Osteoblast (primary cell): ENCODE data around the gene SLC25A4. TPM values are rescaled to one million over a fixed set of nuclear protein-coding genes. Genes with fewer than 3 reads are reported as not detected.

Source experiments
- DNase-seq: peaks from one replicate; pipeline ENCODE4 v3.0.0; 2011; ENCODE audit warnings: low spot score, mixed read lengths; ENCODE audit not compliant: insufficient read length; ENCODE audit errors: missing footprints
- H2AFZ ChIP-seq: 2 replicates; pipeline ENCODE4 v1.6.0; 2011; ENCODE audit warnings: mild to moderate bottlenecking, low read length
- H3K27ac ChIP-seq: 2 replicates; pipeline ENCODE4 v1.5.1; 2011; ENCODE audit warnings: mild to moderate bottlenecking, low read depth, low read length, moderate library complexity
- H3K27me3 ChIP-seq: 2 replicates; pipeline ENCODE4 v1.6.0; 2012; ENCODE audit warnings: mild to moderate bottlenecking, control low read depth, inconsistent platforms, low read length, moderate library complexity; ENCODE audit not compliant: insufficient read depth
- H3K36me3 ChIP-seq: 2 replicates; pipeline ENCODE4 v1.5.1; 2011; ENCODE audit warnings: mild to moderate bottlenecking, low read length, control low read depth, moderate library complexity; ENCODE audit not compliant: insufficient read depth
- H3K4me1 ChIP-seq: 2 replicates; pipeline ENCODE4 v1.5.1; 2011; ENCODE audit warnings: mild to moderate bottlenecking, low read length, control low read depth, moderate library complexity; ENCODE audit not compliant: insufficient read depth
- H3K4me2 ChIP-seq: 2 replicates; pipeline ENCODE4 v1.6.0; 2011; ENCODE audit warnings: mild to moderate bottlenecking, low read length; ENCODE audit not compliant: insufficient read depth
- H3K4me3 ChIP-seq: fragments of 200-600 bp; sonication (generic); 3 replicates; pipeline ENCODE4 v1.5.1; 2012; ENCODE audit warnings: mild to moderate bottlenecking, low read length, inconsistent platforms; ENCODE audit not compliant: insufficient read depth
- H3K79me2 ChIP-seq: 2 replicates; pipeline ENCODE4 v1.6.0; 2012; ENCODE audit warnings: mild to moderate bottlenecking, low read length, control low read depth, inconsistent platforms; ENCODE audit not compliant: insufficient read depth
- H3K9me3 ChIP-seq: 2 replicates; pipeline ENCODE4 v1.5.1; 2011; ENCODE audit warnings: low read depth, low read length, control low read depth
- H4K20me1 ChIP-seq: 2 replicates; pipeline ENCODE4 v1.6.0; 2012; ENCODE audit warnings: mild to moderate bottlenecking, low read length, control low read depth; ENCODE audit not compliant: insufficient read depth
- total RNA-seq: library from RNA; depleted of rRNA; stranded (reverse); fragments of >200 nt; gene quantifications from 2 replicates; pipeline ENCODE4 v1.2.3, GENCODE V29; 2012
- TF ChIP-seq, protein P1 (sequence below): IDR thresholded peaks from 2 replicates; pipeline ENCODE4 v1.5.1; 2011; ENCODE audit warnings: mild to moderate bottlenecking, low read depth, low read length, moderate library complexity; ENCODE audit errors: extremely low read depth

The SLC25A4 gene
- total RNA-seq: 8.3 and 14.1 TPM in 2 replicates

DNA sequence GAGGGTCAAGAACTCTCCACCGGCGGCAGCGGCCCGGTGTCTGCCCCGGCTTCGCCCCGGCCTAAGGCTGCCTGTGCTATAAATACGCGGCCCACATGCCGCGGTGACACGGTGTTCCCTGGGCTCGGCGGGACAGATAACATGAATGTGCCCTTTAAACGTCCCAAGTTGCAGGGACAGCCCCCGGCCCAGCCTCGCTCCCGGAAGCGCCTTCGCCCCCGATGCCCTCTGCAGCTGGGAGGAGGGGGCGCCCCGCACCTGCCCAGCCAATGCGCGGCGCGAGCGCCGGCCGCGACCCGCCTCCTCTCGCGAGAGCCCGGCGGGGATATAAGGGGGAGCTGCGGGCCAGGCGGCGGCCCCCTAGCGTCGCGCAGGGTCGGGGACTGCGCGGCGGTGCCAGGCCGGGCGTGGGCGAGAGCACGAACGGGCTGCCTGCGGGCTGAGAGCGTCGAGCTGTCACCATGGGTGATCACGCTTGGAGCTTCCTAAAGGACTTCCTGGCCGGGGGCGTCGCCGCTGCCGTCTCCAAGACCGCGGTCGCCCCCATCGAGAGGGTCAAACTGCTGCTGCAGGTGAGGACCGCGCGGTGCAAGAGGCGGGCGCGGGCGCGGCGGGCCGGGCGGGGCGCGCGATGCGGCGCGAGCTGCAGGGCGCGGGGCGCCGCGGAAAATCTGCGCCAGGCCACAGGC is at the start of gene SLC25A4:
Gene SLC25A4 (plus strand): TSS at position 355 of the 689 bp plus-strand sequence. CDS start 107 bp downstream, at position 462.
- peak within 1 kb of the TSS; percentile 21 for H3K27ac ChIP-seq
- H4K20me1 ChIP-seq: peaks cover 11% of the 10 kb centered on the region
- peaks cover 18% of the 10 kb centered on the region for H3K79me2 ChIP-seq
- H3K36me3 ChIP-seq: peaks cover 9% of the 10 kb centered on the region
- peak within 1 kb of the TSS; percentile 80 for H3K4me3 ChIP-seq
- TF ChIP-seq, protein P1, sequence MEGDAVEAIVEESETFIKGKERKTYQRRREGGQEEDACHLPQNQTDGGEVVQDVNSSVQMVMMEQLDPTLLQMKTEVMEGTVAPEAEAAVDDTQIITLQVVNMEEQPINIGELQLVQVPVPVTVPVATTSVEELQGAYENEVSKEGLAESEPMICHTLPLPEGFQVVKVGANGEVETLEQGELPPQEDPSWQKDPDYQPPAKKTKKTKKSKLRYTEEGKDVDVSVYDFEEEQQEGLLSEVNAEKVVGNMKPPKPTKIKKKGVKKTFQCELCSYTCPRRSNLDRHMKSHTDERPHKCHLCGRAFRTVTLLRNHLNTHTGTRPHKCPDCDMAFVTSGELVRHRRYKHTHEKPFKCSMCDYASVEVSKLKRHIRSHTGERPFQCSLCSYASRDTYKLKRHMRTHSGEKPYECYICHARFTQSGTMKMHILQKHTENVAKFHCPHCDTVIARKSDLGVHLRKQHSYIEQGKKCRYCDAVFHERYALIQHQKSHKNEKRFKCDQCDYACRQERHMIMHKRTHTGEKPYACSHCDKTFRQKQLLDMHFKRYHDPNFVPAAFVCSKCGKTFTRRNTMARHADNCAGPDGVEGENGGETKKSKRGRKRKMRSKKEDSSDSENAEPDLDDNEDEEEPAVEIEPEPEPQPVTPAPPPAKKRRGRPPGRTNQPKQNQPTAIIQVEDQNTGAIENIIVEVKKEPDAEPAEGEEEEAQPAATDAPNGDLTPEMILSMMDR: peak; percentile 26
- peak within 1 kb of the TSS; percentile 92 for H2AFZ ChIP-seq
- peak within 1 kb of the TSS; percentile 92 for H3K4me2 ChIP-seq
- no peaks in the 10 kb centered on the region for H3K9me3 ChIP-seq
- H3K27me3 ChIP-seq: no peaks in the 10 kb centered on the region
- peak; percentile 97 for DNase-seq
- H3K4me1 ChIP-seq: peaks cover 27% of the 10 kb centered on the region

DNA sequence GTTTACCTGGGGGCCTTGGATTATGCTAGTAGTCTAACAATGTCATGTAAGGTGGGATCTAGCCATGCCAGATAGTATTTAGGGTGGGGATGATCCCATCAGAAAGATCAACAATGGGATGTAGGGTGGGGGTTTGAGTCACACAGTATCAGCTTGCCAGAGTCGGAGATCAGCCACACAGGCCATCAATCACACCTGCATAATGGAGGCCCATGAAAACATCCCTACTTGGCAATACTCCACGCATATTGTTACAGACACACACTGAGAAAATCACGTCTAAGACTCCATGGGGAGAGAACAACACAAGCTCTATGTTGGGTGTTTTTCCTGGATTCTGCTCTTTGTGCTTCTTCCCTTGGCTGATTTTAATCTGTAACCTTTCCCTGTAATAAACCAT is 49.5 kb upstream of the SLC25A4 start:
- Histone ChIP-seq H4K20me1 (no peaks in the 10 kb centered on the region), H3K27me3 (peaks cover 15% of the 10 kb centered on the region), H3K9me3 (no peaks in the 10 kb centered on the region), H3K36me3 (no peaks in the 10 kb centered on the region), H3K79me2 (no peaks in the 10 kb centered on the region), H3K4me1 (no peaks in the 10 kb centered on the region), H2AFZ (no peak overlapping the region), H3K4me3 (no peak overlapping the region), H3K4me2 (no peak overlapping the region), H3K27ac (no peak overlapping the region)
- TF ChIP-seq, protein P1: no peak
- no peak for DNase-seq

DNA sequence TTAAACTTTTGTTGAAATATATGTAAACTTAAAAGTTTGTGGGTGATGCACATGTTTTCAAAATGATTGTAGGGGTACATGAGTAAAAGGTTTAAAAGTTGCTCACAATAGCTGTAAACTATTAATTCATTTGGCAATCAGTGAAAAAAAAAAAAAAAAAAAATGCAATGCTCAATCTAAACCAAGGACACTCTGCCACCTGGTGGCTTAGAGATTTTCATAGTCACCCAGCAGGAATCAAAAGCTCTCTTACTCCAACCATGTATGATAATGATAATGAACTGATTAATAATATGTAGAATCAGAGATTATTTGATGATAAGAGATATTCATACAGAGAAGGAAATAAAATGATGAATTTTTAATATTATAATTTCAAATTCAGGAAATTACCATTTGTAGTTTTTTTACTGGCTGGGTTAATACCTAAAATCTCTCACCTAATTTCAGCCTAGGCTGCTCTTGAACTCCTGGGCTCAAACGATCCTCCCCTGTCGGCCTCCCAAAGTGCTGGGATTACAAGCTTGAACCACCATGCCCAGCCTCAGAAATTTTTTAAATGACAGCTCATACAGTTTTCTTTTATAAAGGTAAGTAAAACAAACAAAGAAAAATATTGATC is 46.9 kb upstream of the SLC25A4 start:
- Histone ChIP-seq H3K4me3 (no peak overlapping the region), H4K20me1 (no peaks in the 10 kb centered on the region), H3K36me3 (no peaks in the 10 kb centered on the region), H3K9me3 (no peaks in the 10 kb centered on the region), H3K27ac (no peak overlapping the region), H3K27me3 (peaks cover 15% of the 10 kb centered on the region), H3K4me2 (no peak overlapping the region), H2AFZ (no peak overlapping the region), H3K4me1 (no peaks in the 10 kb centered on the region), H3K79me2 (no peaks in the 10 kb centered on the region)
- peak; percentile 83 for DNase-seq
- TF ChIP-seq, protein P1: peak; percentile 60

DNA sequence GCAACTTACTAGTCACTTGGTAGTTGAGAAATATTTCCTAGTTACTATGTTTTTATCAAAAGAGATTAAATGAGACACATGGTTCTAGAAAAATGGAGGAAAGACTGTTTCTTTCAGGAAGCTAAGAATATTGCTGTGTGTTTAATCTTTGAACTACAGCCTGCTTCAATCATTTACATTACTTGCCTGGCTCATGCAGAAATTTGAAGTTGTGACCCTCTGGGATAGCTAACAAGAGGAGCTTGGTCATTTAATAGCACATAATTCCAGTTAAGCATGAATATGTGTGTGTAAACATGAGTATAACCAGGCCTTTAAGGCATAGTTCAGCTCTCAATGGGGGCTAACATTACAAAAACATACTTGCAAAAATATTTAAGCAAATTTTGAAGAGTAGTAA is 44.6 kb upstream of the SLC25A4 start:
- TF ChIP-seq, protein P1: no peak
- no peak overlapping the region for H3K4me2 ChIP-seq
- H2AFZ ChIP-seq: no peak overlapping the region
- H3K27ac ChIP-seq: no peak overlapping the region
- no peaks in the 10 kb centered on the region for H3K79me2 ChIP-seq
- H3K36me3 ChIP-seq: no peaks in the 10 kb centered on the region
- H4K20me1 ChIP-seq: no peaks in the 10 kb centered on the region
- no peaks in the 10 kb centered on the region for H3K9me3 ChIP-seq
- no peak for DNase-seq
- H3K4me1 ChIP-seq: no peaks in the 10 kb centered on the region
- H3K27me3 ChIP-seq: peaks cover 15% of the 10 kb centered on the region
- no peak overlapping the region for H3K4me3 ChIP-seq
